Stimulated activated CD4-positive, alpha-beta T cell treated with anti-CD3 and anti-CD28 coated beads, TNF-alpha, amount 100 ng/mL, for 1 hour (primary cell): ENCODE measurements around the gene GRK3.
"Not testable (repeated sequence)": the region's sequence is repeated elsewhere in the genome, so short reads cannot be mapped to it uniquely, and the experiment has no call there.

Experiments
- DNase-seq, 3 donors: peaks; one replicate each; pipeline ENCODE4 v3.0.0-alpha.2; 2020; ENCODE audit warnings: low read depth in 3 of 3, low spot score in 1 of 3

The GRK3 gene

DNA sequence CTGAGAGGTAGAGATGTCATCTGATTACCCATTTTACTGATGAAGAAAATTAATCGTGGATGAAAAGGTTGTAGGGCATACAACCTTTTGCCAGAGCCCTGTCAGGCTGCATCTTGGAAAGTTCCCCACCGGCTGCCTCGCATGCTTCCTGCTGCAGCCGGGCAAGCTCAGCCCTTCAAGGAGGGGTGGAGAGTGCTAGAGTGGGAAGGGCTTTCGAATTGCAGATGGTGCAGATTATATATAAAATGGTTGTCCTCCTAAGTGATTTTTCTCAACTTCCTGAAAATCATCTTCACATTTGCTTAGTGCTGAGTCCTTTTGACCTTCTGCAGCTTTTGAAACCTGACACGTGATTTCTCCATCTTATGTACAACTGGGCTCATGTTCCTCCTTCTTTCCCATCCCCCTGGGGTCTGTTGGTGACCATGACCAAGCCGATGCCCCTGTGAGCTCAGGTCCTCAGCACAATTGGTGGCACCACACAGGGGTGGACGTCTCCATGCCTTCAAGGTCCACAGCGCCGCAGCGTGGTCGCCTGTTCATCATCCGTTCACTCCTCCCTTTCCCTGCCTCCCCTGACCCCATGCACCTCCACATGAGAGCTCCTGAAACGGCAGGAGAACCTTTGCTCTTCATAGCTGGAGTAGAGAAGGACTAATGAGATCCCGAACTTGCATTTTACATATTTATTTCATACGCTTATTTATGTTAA, 129.9 kb downstream of the GRK3 start:
- no peak for DNase-seq

DNA sequence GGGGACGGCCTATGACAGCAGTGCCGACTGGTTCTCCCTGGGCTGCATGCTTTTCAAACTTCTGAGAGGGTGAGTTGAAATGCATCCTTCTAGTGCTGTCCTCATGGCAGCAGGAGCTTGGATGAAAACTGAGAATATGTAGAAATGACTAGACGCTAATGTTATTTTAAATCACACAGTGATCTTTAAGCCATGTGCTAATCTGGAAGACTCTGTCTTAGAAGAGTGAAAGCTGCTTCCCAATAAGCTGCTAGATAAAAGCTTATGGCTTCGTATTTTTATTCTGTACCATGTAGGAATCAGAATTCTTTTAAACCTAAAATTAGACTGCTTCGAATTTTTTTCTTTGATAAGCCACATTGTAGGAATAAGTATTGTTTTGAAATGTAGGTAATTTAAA, 130.7 kb downstream of the GRK3 start:
- DNase-seq, result no peak

DNA sequence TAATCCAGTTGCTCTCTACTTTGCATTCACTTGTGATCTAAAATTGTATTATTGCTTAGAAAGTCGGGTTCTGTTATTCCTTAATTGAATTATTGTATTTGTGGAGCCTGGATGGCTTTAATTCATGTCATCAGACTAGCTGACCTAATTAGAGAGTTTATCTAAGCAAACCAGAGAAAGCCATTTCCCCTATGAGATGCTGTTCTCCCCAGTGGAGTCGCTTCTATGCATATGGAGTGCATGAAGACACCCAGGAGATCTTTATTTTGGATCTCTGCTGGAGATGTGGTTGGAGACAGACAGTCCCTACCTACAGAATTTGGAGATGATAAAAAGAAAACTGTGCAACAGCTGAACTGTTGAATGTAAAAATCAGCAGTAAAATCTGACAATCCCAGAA, 132.3 kb downstream of the GRK3 start:
- no peak for DNase-seq

DNA sequence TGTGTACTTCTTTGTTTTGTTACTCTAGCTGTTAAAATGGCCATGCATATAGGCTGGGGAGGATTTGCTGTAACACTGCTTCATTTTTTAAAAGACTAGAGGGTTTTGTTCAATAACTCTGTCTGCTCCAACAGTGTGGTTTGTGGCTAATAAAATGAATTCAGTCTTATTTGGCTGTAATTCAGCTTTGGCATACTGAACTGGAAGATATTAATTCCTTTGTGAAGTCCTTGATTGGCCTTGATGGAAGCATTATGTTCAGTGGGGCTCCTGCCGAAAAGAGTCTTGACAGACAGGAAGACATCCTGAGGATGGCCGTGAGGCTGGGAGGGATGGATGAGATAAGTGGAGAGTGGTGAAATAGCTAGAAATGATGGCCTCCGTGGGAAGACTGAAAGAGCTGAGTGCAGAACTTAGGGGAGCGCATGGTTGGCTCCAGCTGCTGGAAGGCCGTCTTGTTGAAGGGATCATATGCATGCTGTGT, 132.7 kb downstream of the GRK3 start:
- no peak for DNase-seq

DNA sequence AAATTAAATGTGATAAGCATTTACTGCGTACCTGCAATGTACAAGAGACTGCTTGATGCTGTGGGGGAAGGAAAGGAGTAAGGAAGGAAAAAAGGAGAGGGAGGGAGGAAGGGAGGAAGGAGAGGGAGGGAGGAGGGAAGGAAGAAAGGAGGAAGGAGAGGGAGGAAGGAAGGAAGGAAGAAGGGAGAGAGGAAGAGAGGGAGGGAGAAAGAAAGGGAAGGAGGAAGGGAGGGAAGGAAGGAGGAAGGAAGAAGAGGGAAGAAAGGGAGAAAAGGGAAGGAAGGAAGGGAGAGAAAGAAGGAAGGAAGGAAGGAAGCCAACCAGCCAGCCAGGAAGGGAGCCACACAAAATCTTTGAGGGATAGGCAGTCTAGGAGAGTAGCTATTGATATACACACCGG, 133.5 kb downstream of the GRK3 start:
- DNase-seq, result no peak

DNA sequence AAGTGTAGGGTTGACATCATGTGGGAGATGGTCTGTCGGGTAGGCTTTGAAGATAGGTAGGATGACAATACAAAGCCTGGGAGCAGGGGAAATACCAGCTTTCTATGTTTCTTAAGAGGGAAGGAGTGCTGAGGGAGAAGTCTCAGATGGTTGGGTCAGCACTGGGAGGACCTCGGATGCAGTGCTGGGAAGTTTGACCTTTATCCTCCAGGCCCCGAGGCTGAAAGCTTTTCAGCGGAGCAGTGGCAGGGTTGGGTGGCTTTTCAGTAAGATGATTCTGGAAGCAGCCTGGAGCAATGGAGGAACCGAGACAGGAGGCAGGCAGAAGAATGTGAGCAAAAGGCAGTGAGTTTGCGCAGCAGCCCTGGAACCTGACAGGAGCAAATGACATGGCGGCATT, 134.0 kb downstream of the GRK3 start:
- no peak for DNase-seq

DNA sequence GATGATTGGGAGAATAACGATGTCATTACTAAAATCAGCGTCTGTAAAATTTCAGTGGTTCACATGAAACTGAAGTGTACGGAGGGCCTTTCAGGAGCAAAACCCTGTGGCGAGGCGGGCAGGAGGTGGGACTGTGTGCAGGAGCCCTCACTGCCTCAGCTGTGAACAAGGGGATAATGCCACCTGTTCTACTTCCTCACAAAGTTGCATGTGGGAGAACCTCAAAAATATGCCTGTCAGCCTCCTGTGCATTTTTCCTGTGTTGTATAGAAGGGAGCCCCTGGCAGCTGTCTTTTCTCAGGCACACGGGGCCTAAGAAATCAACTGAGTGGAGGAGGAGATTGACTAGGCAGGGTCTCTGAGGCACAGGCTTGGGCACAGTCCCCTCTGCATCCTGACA, 134.5 kb downstream of the GRK3 start:
- no peak for DNase-seq

DNA sequence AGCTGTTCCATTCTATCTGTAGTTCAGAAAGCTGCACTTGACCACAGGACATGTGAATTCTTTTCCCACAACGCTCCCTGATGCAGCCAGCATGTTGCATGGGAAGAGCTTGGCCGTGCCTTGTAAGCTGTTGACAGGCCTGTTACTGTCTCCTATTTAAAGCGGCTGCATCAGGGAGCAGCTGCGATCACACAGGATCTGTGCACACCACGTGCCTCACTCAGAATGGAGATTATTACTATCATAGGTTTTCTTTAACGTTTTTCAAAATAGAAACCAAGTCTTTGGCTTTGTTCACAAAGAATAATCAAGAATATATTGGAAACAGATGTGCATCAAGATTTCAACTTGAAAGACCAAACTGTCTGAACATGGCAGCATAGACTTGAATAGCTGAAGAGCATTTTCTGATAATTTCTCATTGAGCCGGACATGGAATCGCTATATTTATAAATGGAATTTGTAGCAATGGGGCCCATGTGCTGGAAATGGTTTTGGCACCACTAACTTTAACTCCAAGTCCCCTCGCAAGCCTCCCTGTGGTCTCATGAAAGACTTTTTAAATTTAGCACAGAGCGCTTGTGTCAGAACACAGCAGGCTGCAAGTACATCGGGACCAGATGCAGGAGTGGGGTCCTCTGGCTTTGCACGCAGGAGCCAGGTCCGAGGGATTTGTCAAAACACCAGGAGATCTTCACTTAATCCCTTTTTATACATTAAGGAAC, 136.7 kb downstream of the GRK3 start:
- DNase-seq, result no peak

DNA sequence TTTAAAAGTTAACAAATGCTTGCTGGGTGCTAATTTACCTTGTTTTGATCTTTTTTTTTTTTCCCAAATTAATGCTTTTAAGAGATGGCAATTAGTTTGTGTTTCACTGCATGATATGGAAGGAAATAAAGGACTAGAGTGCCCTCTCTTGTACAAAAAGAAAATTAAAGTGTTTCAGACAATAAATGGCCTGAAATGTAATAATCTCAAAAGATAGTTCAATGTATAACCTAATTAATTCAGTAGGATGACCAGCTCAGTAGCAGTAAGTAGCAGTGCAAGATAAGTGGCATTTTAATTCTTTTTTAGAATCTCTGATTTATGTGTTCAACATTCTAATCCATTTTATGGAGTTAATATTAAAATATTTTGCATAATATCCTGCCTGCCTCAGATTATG, 137.6 kb downstream of the GRK3 start:
- DNase-seq, result no peak

DNA sequence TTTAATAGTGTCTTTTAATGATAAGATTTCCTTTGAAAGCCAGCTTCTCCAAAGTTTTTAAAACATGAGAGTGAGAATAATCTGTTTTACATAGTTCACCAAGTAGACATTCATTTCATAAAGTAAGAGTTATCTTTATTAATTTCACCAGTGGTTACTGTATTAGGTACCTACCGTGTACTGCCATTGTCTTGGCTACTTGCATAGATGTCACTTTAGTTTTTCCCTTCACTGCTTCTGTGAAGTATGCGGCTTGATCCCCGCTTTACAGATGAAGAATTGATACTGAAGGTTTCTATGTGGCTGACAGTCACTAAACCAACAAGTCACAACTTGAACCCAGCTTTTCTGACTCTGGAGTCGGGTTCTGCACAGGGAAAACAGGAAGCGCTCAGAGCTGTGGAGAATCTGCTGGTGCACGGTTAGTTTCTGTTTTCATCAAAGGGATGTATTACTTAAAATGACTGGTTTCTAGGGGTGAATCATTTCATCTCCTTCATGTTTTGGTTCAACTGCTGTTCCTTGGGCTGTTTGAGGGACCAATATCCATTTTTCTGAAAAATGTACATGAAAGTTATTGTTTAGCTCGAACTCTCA, 138.2 kb downstream of the GRK3 start:
- no peak for DNase-seq

DNA sequence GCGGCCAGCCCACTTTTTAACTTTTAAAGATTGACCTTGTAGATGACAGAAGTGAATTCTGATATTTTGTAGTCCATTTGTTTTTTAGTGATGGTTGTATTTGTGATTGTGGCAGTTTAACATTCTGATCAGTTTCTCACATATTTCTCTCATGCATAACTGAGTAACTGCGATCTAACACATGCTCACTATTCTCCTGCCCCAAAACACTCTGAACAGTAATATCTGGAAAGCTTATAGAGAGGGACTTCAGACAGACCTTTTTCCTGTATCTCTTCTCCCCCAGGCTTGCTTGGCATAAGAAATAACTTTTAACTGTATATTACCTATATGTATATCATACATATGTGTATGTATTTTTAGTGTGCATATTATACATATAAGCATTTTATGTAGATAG, 140.2 kb downstream of the GRK3 start:
- DNase-seq, result no peak

DNA sequence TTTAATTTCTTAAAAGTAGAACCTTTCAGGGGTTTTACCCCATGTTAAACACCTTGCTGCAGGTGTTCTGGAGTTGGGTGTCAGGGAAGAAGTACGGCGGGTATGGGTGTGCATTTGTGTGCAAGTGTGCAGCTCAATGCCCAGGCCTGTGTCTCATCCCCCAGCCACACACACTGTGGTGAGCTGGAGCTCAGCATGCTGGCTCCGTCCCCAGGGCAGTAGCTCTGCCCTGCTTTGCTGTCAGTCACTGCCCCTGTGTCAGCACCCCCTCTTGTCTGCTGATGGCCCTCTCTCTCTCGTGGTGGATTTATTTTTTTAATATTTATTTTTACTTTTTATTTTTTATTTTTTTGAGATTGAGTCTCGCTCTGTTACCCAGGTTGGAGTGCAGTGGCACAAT, 141.7 kb downstream of the GRK3 start:
- no peak for DNase-seq

DNA sequence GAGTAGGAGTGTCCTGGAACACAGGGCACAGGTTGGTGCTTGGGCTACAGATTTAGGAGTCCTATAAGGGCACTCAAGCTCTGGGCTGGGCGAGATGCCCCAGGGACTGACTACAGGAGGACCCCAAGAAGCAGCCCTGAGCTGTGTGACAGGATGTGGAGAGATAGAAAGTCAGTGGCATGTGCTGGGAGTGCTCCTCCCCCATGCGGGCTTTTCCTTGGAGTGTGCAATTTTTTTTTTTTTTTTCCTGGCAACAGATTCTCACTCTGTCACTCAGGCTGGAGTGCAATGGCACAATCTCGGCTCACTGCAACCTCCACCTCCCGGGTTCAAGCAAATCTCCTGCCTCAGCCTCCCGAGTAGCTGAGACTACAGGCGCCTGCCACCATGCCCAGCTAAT, 144.0 kb downstream of the GRK3 start:
- DNase-seq, result not testable (repeated sequence)

DNA sequence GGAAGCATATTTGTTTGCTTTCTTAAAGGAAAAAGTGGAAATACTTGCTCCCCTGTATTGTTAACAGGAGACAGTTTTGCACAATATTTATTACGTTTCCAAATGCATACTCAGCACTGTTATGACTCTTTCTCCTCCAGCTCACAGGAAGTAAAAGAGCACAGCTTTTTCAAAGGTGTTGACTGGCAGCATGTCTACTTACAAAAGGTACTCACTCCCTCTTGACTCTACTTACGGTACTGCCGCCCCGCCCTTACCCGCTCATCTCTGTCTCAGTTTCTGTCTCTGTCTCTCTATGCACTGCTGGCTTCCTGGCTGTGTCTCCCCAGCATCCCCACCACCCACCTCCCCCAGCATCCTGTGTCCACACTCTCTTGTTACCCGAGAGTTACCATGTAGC, 145.3 kb downstream of the GRK3 start:
- no peak for DNase-seq

DNA sequence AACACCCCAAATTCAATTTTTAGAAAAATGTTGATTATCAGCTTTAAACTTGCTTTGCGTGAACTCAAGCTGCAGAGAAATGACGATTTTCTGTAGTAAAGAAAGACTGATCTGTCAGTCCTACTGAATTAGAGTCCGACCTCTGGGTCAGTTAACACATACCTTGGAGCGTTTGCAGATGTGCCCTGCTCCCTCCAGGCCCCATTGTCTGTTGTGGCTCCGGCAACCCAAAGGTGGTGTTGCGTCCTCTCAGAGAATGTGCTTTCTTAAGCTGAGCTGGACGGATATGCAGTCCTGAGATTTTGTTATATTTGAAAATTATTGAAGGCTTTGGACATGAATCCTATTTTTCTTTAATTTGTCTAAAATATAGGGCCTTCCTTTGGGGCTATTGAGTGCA, 146.0 kb downstream of the GRK3 start:
- no peak for DNase-seq

DNA sequence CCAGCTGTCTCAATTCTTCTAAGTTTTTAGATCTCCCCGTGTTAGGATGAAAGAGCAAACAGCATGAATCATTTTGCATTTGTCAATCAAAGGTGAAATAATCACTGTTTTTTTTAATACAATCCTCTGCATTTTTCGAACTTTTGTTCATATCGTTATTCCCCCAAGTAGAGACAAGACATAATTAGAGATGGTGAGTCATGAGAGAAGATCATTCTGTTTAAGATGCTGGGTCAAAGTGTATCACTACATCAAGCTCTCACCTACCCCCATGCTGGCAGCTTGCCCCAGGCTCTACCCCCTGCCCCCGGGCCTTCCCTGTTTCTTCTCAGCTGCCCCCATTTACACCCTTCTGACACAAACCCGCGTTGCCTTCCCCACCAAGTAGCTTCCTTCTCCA, 147.0 kb downstream of the GRK3 start:
- no peak for DNase-seq

DNA sequence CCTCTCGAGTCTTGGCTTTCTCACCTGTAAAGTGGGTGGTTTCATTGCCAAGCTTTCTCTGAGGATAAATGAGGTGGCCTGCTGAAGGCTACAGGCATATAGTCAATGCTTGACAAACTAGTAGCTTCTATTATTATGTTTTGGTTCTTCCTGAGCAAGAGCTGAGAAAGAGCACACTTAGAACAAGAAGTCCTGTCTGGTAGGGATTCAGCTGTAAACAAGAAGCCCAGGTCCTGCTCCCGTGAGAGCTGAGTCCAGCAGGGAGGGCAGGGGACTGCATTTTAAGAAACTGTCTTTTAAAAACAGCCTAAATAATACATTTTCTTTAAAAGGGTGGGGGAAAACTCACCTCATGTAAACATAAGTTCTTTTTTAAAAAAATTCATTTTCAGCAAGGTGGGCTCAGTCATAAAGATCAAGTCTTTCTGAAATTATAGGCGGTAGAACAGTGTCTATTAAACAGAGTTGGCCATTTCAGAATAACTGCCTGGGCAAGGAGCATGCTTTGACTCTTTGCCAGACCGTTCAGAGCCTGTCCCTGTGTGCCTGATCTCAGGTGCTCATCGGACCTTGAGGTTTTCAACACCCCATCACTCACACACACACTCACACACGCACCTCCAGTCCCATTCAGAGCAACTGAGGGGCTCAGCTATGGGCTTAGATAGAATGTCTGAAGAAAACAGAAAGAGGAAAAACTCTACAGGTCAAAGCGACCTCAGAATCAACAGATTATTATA, 148.4 kb downstream of the GRK3 start:
- no peak for DNase-seq

DNA sequence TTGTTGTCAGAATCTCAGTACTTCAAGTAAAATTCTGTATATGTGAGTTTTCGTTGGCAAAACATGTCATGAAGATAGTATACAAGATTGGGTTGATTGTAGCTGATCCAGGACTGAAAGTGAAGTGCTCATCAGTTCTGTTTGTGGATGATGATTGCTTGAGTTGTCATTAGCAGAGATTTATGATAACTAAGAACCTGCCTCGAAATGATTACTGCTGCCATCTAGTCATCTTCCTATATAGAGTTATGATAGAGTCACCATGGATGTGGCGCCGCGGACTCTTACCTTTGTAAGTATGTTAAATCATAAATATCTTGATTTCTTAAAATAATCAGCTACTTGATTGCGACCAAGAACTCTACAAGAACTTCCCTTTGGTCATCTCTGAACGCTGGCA, 149.6 kb downstream of the GRK3 start:
- no peak for DNase-seq

DNA sequence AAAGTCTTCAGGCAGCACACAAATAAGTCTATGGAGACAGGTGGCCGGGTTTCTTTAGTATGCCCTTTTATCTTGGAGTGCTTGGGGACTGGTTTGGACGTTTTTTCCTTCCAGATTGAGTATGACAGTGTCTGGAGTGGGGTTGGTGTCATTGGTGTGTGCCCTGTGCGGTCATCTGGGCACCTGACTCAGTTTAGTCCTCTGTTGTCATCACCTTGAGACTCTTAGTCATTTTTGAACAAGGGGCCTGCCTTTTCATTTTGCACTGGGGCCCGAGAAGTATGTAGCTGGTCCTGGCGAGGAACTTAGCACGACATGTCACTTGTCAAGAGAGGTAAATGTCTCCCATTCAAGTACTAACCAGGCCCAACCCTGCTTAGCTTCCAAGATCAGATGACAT, 150.3 kb downstream of the GRK3 start:
- no peak for DNase-seq

DNA sequence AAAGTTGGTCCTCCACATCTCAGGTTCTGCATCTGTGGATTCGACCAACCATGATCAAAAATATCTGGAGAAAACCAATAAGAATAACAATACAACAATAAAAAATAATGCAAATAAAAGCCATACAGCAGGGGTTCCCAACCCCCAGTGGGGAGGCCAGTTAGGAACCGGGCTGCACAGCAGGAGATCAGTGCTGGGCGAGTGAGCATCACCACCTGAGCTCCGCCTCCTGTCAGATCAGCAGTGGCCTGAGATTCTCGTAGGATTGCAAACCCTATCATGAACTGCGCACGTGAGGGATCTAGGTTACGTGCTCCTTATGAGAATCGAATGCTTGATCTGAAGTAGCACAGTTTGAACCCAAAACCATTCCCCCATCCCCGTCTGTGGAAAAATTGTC, 152.2 kb downstream of the GRK3 start:
- DNase-seq, result no peak

DNA sequence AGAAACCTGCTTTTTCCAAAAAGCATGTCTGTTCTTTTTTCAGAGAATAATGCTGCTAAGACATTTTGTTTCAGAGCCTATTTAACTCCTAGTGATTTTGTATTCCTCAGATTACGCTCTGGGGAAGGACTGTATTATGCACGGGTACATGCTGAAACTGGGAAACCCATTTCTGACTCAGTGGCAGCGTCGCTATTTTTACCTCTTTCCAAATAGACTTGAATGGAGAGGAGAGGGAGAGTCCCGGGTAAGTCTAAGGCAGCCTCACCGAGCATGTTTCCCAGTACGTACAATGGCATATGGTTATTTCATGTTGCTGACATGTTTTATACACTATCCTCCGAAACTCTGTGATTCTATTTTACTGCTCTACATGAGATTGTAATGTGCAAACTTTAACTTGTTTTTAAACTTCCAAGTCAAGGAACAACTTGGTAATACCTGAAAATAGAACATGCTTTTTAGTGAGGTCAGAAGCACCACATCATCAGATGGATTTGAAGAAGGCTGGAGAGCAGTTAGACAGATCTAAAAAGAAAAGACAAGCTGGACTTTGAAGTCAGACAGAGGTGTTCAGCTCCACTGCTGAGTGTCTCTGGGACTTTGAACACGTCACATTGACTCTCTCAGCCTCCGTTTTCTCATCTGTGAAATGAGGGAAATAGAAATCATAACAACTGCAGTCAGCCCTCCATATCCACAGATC, 153.8 kb downstream of the GRK3 start:
- no peak for DNase-seq
